Measurements from ENCODE around the gene TMIGD2. TPM values are rescaled to one million over a fixed set of nuclear protein-coding genes. Genes with fewer than 3 reads are reported as not detected.

The TMIGD2 gene
- total RNA-seq, 1 experiment from 2014 or later = not detected

GRCh38 chr19:4260613-4261191 is 41.5 kb downstream of the TMIGD2 start:
- Histone ChIP-seq H3K36me3 (ENCODE audit: control insufficient read depth, insufficient read depth, low read length) (no peaks in the 10 kb centered on the region), H3K9me3 (no peaks in the 10 kb centered on the region), H3K27me3 (replicated peaks; ENCODE audit: control insufficient read depth, insufficient read depth, low read length) (no peaks in the 10 kb centered on the region), H3K4me3 (ENCODE audit: low read depth, low read length) (no peak overlapping the region), H3K4me1 (no peaks in the 10 kb centered on the region)
- ChIA-PET CTCF (no interaction called here), POLR2A (interaction anchor here (0.6 kb wide), 1 partner anchor 190 kb away, joined by 10 read pairs; no protein-coding TSS in a partner anchor)
- TF ChIP-seq CTCF (IDR thresholded peaks at IDR 0.05; ENCODE audit: insufficient read depth in 1 of 2, low read depth in 1 of 2, low read length in 1 of 2, severe bottlenecking in 1 of 2, unreplicated experiment in 1 of 2) = no peak
- Mint-ChIP-seq H3K36me3 (ENCODE audit: insufficient read depth, unreplicated experiment) (peaks cover 32% of the 10 kb centered on the region), H3K9me3 (ENCODE audit: unreplicated experiment) (no peaks in the 10 kb centered on the region), H3K27ac (ENCODE audit: unreplicated experiment) (no peak overlapping the region), H3K27me3 (ENCODE audit: insufficient read depth, unreplicated experiment) (no peaks in the 10 kb centered on the region), H3K4me1 (ENCODE audit: low read depth, unreplicated experiment) (no peaks in the 10 kb centered on the region), H3K4me3 (ENCODE audit: unreplicated experiment) (no peak overlapping the region)
- no TSS peak for BruUV-seq (replicated peaks)
- DNase-seq = no peak
- intact Hi-C loops (cut with micrococcal nuclease; ENCODE audit: unreplicated experiment) = no loop called here

- H3K4me3 ChIP-seq (ENCODE audit: low read depth, low read length) = no peak overlapping the region
- no peak for DNase-seq
- BruUV-seq (replicated peaks) = no TSS peak
- ChIA-PET CTCF (no interaction called here), POLR2A (no interaction called here)
- H3K4me1 Mint-ChIP-seq (ENCODE audit: low read depth, unreplicated experiment) = no peaks in the 10 kb centered on the region
- intact Hi-C loops (cut with micrococcal nuclease; ENCODE audit: unreplicated experiment) = no loop called here
- no peaks in the 10 kb centered on the region for H3K4me1 ChIP-seq
- H3K9me3 Mint-ChIP-seq (ENCODE audit: unreplicated experiment) = no peaks in the 10 kb centered on the region
- H3K36me3 ChIP-seq (ENCODE audit: control insufficient read depth, insufficient read depth, low read length) = no peaks in the 10 kb centered on the region
- H3K36me3 Mint-ChIP-seq (ENCODE audit: insufficient read depth, unreplicated experiment) = peaks cover 52% of the 10 kb centered on the region
- no peaks in the 10 kb centered on the region for H3K27me3 Mint-ChIP-seq (ENCODE audit: insufficient read depth, unreplicated experiment)
- no peaks in the 10 kb centered on the region for H3K9me3 ChIP-seq
- TF ChIP-seq CTCF (IDR thresholded peaks at IDR 0.05; ENCODE audit: insufficient read depth in 1 of 2, low read depth in 1 of 2, low read length in 1 of 2, severe bottlenecking in 1 of 2, unreplicated experiment in 1 of 2) = no peak
- no peak overlapping the region for H3K27ac Mint-ChIP-seq (ENCODE audit: unreplicated experiment)
- no peak overlapping the region for H3K4me3 Mint-ChIP-seq (ENCODE audit: unreplicated experiment)
- no peaks in the 10 kb centered on the region for H3K27me3 ChIP-seq (replicated peaks; ENCODE audit: control insufficient read depth, insufficient read depth, low read length)
These were observed 44.0 kb downstream of the TMIGD2 start for GRCh38 chr19:4258181-4258580.

- no peaks in the 10 kb centered on the region for H3K36me3 ChIP-seq (ENCODE audit: control insufficient read depth, insufficient read depth, low read length)
- POLR2A ChIA-PET = no interaction called here
- H3K4me1 ChIP-seq = no peaks in the 10 kb centered on the region
- no peak overlapping the region for H3K4me3 ChIP-seq (ENCODE audit: low read depth, low read length)
- CTCF ChIA-PET = interaction anchor here (0.7 kb wide), 1 partner anchor 11 kb away, joined by 3 read pairs; no protein-coding TSS in a partner anchor
- Mint-ChIP-seq H3K36me3 (ENCODE audit: insufficient read depth, unreplicated experiment) (peaks cover 56% of the 10 kb centered on the region), H3K4me3 (ENCODE audit: unreplicated experiment) (no peak overlapping the region), H3K27me3 (ENCODE audit: insufficient read depth, unreplicated experiment) (no peaks in the 10 kb centered on the region), H3K27ac (ENCODE audit: unreplicated experiment) (no peak overlapping the region), H3K9me3 (ENCODE audit: unreplicated experiment) (no peaks in the 10 kb centered on the region), H3K4me1 (ENCODE audit: low read depth, unreplicated experiment) (no peaks in the 10 kb centered on the region)
- intact Hi-C loops (cut with micrococcal nuclease; ENCODE audit: unreplicated experiment) = no loop called here
- no peak for DNase-seq
- no TSS peak for BruUV-seq (replicated peaks)
- TF ChIP-seq CTCF (IDR thresholded peaks at IDR 0.05; ENCODE audit: insufficient read depth in 1 of 2, low read depth in 1 of 2, low read length in 1 of 2, severe bottlenecking in 1 of 2, unreplicated experiment in 1 of 2) = no peak
- no peaks in the 10 kb centered on the region for H3K9me3 ChIP-seq
- H3K27me3 ChIP-seq (replicated peaks; ENCODE audit: control insufficient read depth, insufficient read depth, low read length) = no peaks in the 10 kb centered on the region
These were observed 45.2 kb downstream of the TMIGD2 start for GRCh38 chr19:4257025-4257424.

Measured in Caco-2 (cell line).